SK-N-SH (cell line): ENCODE results near the gene MORC3. TPM values are rescaled to one million over a fixed set of nuclear protein-coding genes. Genes with fewer than 3 reads are reported as not detected.

ENCODE experiments used
- CTCF ChIA-PET: fragments of 300-600, 350-600 bp; formaldehyde crosslinking; extraction: SDS; loops from one replicate; lab custom pipeline; 2021; lab: Yijun Ruan, JAX
- POLR2A ChIA-PET: fragments of 350-600 bp; sonication (Branson Sonifier 250); formaldehyde crosslinking; extraction: SDS; loops from one replicate; lab custom pipeline; 2020; ENCODE audit warnings: antibody characterized with exemption, inconsistent platforms; lab: Yijun Ruan, JAX
- DNase-seq: peaks from one replicate; pipeline ENCODE4 v3.0.0; 2012
- H2AFZ ChIP-seq: fragments of 200-600 bp; sonication (generic); 2 replicates; pipeline ENCODE4 v1.8.1; 2016; ENCODE audit warnings: antibody characterized with exemption, mild to moderate bottlenecking, low read depth
- H3F3A ChIP-seq: fragments of 200-600 bp; sonication (generic); replicated peaks from 2 replicates; pipeline ENCODE3; 2016; ENCODE audit warnings: antibody characterized with exemption, mild to moderate bottlenecking; ENCODE audit not compliant: insufficient read depth
- H3K27ac ChIP-seq, 2 experiments: fragments of 200-500 bp in 1 of 2; fragments of 200-600 bp in 1 of 2; sonication (Bioruptor generic) in 1 of 2; sonication (generic), shearing (Covaris generic) in 1 of 2; 2 replicates each; pipeline versions ENCODE4 v1.5.1 to v1.6.1; 2014 to 2016; ENCODE audit warnings: low read depth in 2 of 2, inconsistent platforms in 1 of 2, low read length in 1 of 2, mild to moderate bottlenecking in 1 of 2, mixed read lengths in 1 of 2
- H3K27me3 ChIP-seq: fragments of 200-600 bp; sonication (generic), shearing (Covaris generic); 2 replicates; pipeline ENCODE4 v1.6.1; 2016; ENCODE audit warnings: mixed run types; ENCODE audit not compliant: insufficient read depth
- H3K36me3 ChIP-seq, 2 experiments: fragments of 200-500 bp in 1 of 2; fragments of 200-600 bp in 1 of 2; sonication (Bioruptor generic) in 1 of 2; sonication (generic) in 1 of 2; replicated peaks in 1 of 2; 2 replicates each; pipeline versions ENCODE3 to v1.5.1; 2014 to 2016; ENCODE audit warnings: low read length in 1 of 2, mild to moderate bottlenecking in 1 of 2; ENCODE audit not compliant: insufficient read depth in 2 of 2, control insufficient read depth in 1 of 2
- H3K4me1 ChIP-seq, 2 experiments: fragments of 200-500 bp in 1 of 2; fragments of 200-600 bp in 1 of 2; sonication (Bioruptor generic) in 1 of 2; sonication (generic), shearing (Covaris generic) in 1 of 2; 2 replicates each; pipeline versions ENCODE4 v1.5.1 to v1.6.1; 2014 to 2016; ENCODE audit warnings: low read depth in 1 of 2, low read length in 1 of 2, mixed run types in 1 of 2; ENCODE audit not compliant: insufficient read depth in 2 of 2, control insufficient read depth in 1 of 2
- H3K4me2 ChIP-seq: fragments of 200-600 bp; sonication (generic), shearing (Covaris generic); 2 replicates; pipeline ENCODE4 v1.6.1; 2017; ENCODE audit warnings: mixed run types
- H3K4me3 ChIP-seq, 2 experiments: fragments of 200-500 bp in 1 of 2; fragments of 200-600 bp in 1 of 2; sonication (Bioruptor generic) in 1 of 2; sonication (generic), shearing (Covaris generic) in 1 of 2; 2 replicates each; pipeline versions ENCODE4 v1.5.1 to v1.8.1; 2014 to 2016; ENCODE audit warnings: low read depth in 2 of 2, inconsistent platforms in 1 of 2, low read length in 1 of 2, mild to moderate bottlenecking in 1 of 2, mixed read lengths in 1 of 2, moderate library complexity in 1 of 2
- H3K79me2 ChIP-seq: fragments of 200-600 bp; sonication (generic); 2 replicates; pipeline ENCODE4 v1.8.1; 2017; ENCODE audit warnings: mild to moderate bottlenecking; ENCODE audit not compliant: insufficient read depth
- H3K9ac ChIP-seq: fragments of 200-600 bp; sonication (generic); 2 replicates; pipeline ENCODE4 v1.6.1; 2017; ENCODE audit warnings: mixed run types
- H3K9me2 ChIP-seq: fragments of 200-600 bp; sonication (generic); 2 replicates; pipeline ENCODE4 v1.6.1; 2017; ENCODE audit warnings: mixed run types
- H3K9me3 ChIP-seq: fragments of 200-600 bp; sonication (generic); 2 replicates; pipeline ENCODE4 v1.6.1; 2017; ENCODE audit warnings: mixed run types, mild to moderate bottlenecking, moderate library complexity
- H4K20me1 ChIP-seq: fragments of 200-600 bp; sonication (generic); 2 replicates; pipeline ENCODE4 v1.6.1; 2017; ENCODE audit warnings: mild to moderate bottlenecking, mixed run types; ENCODE audit not compliant: insufficient read depth
- CHD2 ChIP-seq: fragments of 150-350 bp; IDR thresholded peaks from 2 replicates; pipeline ENCODE4 v1.6.1; 2018; ENCODE audit warnings: low read length; ENCODE audit not compliant: partially characterized antibody
- ELF1 ChIP-seq: IDR thresholded peaks from 2 replicates; pipeline ENCODE4 v1.4.0; 2012
- FOXJ3 ChIP-seq: sonication (generic); formaldehyde crosslinking; IDR thresholded peaks from 2 replicates; pipeline ENCODE4 v1.5.1; 2020; ENCODE audit warnings: mild to moderate bottlenecking, missing genetic modification reagents
- FOXM1 ChIP-seq: IDR thresholded peaks from 2 replicates; pipeline ENCODE4 v1.4.0; 2012; ENCODE audit warnings: low read depth, mild to moderate bottlenecking
- GABPA ChIP-seq: IDR thresholded peaks from 2 replicates; pipeline ENCODE4 v1.4.0; 2012; ENCODE audit warnings: low read depth, mild to moderate bottlenecking
- MAX ChIP-seq: IDR thresholded peaks from 2 replicates; pipeline ENCODE4 v1.4.0; 2012; ENCODE audit warnings: low read depth
- MEF2A ChIP-seq: IDR thresholded peaks from 2 replicates; pipeline ENCODE4 v1.4.0; 2012; ENCODE audit warnings: low read depth, borderline replicate concordance
- NFIC ChIP-seq: IDR thresholded peaks from 2 replicates; pipeline ENCODE4 v1.4.0; 2012; ENCODE audit warnings: borderline replicate concordance
- NRF1 ChIP-seq: IDR thresholded peaks from 2 replicates; pipeline ENCODE4 v1.6.1; 2012; ENCODE audit warnings: low read depth, mild to moderate bottlenecking, low read length
- POLR2AphosphoS5 ChIP-seq: IDR thresholded peaks from 2 replicates; pipeline ENCODE4 v1.6.1; 2012; ENCODE audit warnings: low read depth, low read length
- RAD21 ChIP-seq: IDR thresholded peaks from 2 replicates; pipeline ENCODE4 v1.6.1; 2012; ENCODE audit warnings: mild to moderate bottlenecking, low read length
- RXRA ChIP-seq: IDR thresholded peaks from 2 replicates; pipeline ENCODE4 v1.4.0; 2012; ENCODE audit warnings: low read depth, mild to moderate bottlenecking, borderline replicate concordance
- SMC3 ChIP-seq: IDR thresholded peaks from 2 replicates; pipeline ENCODE4 v1.6.1; 2012; ENCODE audit warnings: low read depth, low read length, improper control_type of control experiment
- ZBTB33 ChIP-seq: IDR thresholded peaks from 2 replicates; pipeline ENCODE4 v1.4.0; 2012; ENCODE audit warnings: low read depth, borderline replicate concordance
- WGBS: methylation state at CpG from one replicate; pipeline ENCODE4 v1.1.6; 2017; ENCODE audit warnings: low lambda C conversion rate; 5-methylcytosine and 5-hydroxymethylcytosine counted together
- polyA plus RNA-seq, 3 experiments: library from polyadenylated mRNA; depleted of rRNA; stranded (reverse); fragments of >200 nt; gene quantifications; 2 replicates each; pipeline ENCODE4 v1.2.3, GENCODE V29; 2012
- TF ChIP-seq, protein P1 (sequence below): fragments of 150-350 bp; IDR thresholded peaks from 2 replicates; pipeline ENCODE4 v1.6.1; 2016; ENCODE audit warnings: mild to moderate bottlenecking, low read depth, low read length
- TF ChIP-seq, protein P2 (sequence below): IDR thresholded peaks from 2 replicates; pipeline ENCODE4 v1.4.0; 2012; ENCODE audit warnings: low read depth, borderline replicate concordance
- TF ChIP-seq, protein P3 (sequence below): IDR thresholded peaks from 2 replicates; pipeline ENCODE4; 2012
- TF ChIP-seq, protein P4 (sequence below): fragments of 200-600 bp; sonication (generic); IDR thresholded peaks from 2 replicates; pipeline ENCODE4 v1.6.1; 2017; ENCODE audit warnings: antibody characterized with exemption, mild to moderate bottlenecking, moderate library complexity

MORC3 gene
- polyA plus RNA-seq, 1 of the 3 experiments (the other 2 are of a cell fraction) = 8.2 TPM

- Histone ChIP-seq H3K4me3 (no peak overlapping the region), H3K36me3 (peaks cover 6 to 21% of the 10 kb centered on the region in 2 experiments), H2AFZ (no peak overlapping the region), H3F3A (no peaks in the 10 kb centered on the region), H3K4me2 (no peak overlapping the region), H3K4me1 (no peaks in the 10 kb centered on the region), H3K9me2 (no peaks in the 10 kb centered on the region), H3K27ac (no peak overlapping the region), H3K27me3 (no peaks in the 10 kb centered on the region), H4K20me1 (no peaks in the 10 kb centered on the region), H3K9me3 (no peaks in the 10 kb centered on the region), H3K79me2 (no peaks in the 10 kb centered on the region), H3K9ac (no peak overlapping the region)
- TF ChIP-seq FOXJ3 (CRISPR knock-in tag) = no peak
- TF ChIP-seq GABPA = no peak
- no peak for TF ChIP-seq NRF1
- TF ChIP-seq SMC3 = no peak
- no peak for TF ChIP-seq ZBTB33
- no peak for TF ChIP-seq CHD2
- TF ChIP-seq, protein P1, sequence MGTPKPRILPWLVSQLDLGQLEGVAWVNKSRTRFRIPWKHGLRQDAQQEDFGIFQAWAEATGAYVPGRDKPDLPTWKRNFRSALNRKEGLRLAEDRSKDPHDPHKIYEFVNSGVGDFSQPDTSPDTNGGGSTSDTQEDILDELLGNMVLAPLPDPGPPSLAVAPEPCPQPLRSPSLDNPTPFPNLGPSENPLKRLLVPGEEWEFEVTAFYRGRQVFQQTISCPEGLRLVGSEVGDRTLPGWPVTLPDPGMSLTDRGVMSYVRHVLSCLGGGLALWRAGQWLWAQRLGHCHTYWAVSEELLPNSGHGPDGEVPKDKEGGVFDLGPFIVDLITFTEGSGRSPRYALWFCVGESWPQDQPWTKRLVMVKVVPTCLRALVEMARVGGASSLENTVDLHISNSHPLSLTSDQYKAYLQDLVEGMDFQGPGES = no peak
- TF ChIP-seq, protein P2, sequence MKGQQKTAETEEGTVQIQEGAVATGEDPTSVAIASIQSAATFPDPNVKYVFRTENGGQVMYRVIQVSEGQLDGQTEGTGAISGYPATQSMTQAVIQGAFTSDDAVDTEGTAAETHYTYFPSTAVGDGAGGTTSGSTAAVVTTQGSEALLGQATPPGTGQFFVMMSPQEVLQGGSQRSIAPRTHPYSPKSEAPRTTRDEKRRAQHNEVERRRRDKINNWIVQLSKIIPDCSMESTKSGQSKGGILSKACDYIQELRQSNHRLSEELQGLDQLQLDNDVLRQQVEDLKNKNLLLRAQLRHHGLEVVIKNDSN = no peak
- no peak for TF ChIP-seq MEF2A
- TF ChIP-seq, protein P3, sequence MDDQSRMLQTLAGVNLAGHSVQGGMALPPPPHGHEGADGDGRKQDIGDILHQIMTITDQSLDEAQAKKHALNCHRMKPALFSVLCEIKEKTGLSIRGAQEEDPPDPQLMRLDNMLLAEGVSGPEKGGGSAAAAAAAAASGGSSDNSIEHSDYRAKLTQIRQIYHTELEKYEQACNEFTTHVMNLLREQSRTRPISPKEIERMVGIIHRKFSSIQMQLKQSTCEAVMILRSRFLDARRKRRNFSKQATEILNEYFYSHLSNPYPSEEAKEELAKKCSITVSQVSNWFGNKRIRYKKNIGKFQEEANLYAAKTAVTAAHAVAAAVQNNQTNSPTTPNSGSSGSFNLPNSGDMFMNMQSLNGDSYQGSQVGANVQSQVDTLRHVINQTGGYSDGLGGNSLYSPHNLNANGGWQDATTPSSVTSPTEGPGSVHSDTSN = no peak
- TF ChIP-seq FOXM1 = no peak
- TF ChIP-seq RXRA = no peak
- TF ChIP-seq RAD21 = no peak
- TF ChIP-seq ELF1 = no peak
- no peak for TF ChIP-seq MAX
- TF ChIP-seq, protein P4, sequence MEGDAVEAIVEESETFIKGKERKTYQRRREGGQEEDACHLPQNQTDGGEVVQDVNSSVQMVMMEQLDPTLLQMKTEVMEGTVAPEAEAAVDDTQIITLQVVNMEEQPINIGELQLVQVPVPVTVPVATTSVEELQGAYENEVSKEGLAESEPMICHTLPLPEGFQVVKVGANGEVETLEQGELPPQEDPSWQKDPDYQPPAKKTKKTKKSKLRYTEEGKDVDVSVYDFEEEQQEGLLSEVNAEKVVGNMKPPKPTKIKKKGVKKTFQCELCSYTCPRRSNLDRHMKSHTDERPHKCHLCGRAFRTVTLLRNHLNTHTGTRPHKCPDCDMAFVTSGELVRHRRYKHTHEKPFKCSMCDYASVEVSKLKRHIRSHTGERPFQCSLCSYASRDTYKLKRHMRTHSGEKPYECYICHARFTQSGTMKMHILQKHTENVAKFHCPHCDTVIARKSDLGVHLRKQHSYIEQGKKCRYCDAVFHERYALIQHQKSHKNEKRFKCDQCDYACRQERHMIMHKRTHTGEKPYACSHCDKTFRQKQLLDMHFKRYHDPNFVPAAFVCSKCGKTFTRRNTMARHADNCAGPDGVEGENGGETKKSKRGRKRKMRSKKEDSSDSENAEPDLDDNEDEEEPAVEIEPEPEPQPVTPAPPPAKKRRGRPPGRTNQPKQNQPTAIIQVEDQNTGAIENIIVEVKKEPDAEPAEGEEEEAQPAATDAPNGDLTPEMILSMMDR = no peak
- no peak for TF ChIP-seq POLR2AphosphoS5
- no peak for TF ChIP-seq NFIC
- WGBS = 89% methylated on average over 8 of the region's 8 CpGs
- ChIA-PET POLR2A (no interaction called here), CTCF (no interaction called here)
- no peak for DNase-seq
Observed at GRCh38 chr21:36400719-36401118, 80.7 kb downstream of the MORC3 start.
